ENCODE data around the gene REP15.

REP15 gene

GRCh38 chr12:27703720-27704452 lies 7.6 kb downstream of the REP15 start:
- Histone ChIP-seq H3K9ac (ENCODE audit: low read length) (no peak overlapping the region), H3K9me2 (replicated peaks; ENCODE audit: insufficient read depth, low read length) (no peaks in the 10 kb centered on the region), H3K4me1 (ENCODE audit: low read length) (no peaks in the 10 kb centered on the region), H3K27ac (ENCODE audit: low read length) (no peak overlapping the region), H3K79me2 (ENCODE audit: low read length) (no peaks in the 10 kb centered on the region), H3K27me3 (replicated peaks; ENCODE audit: insufficient read depth, low read length) (no peaks in the 10 kb centered on the region), H4K20me1 (ENCODE audit: insufficient read depth, low read length) (no peaks in the 10 kb centered on the region), H3K4me2 (ENCODE audit: low read depth, low read length) (no peak overlapping the region), H3K9me3 (replicated peaks; ENCODE audit: insufficient read depth, low read length) (no peaks in the 10 kb centered on the region), H3K36me3 (replicated peaks; ENCODE audit: insufficient read depth, low read length) (no peaks in the 10 kb centered on the region), H3K4me3 (ENCODE audit: low read length) (no peak overlapping the region), H3F3A (ENCODE audit: insufficient read depth, low read length) (no peaks in the 10 kb centered on the region), H2AFZ (ENCODE audit: low read length) (no peak overlapping the region)
- TF ChIP-seq EZH2phosphoT487 (IDR thresholded peaks at IDR 0.05; ENCODE audit: low read length) (no peak), CTCF (IDR thresholded peaks at IDR 0.05; ENCODE audit: low read length) (peak; percentile 91)
- peak; percentile 85 for DNase-seq

GRCh38 chr12:27705263-27705662 lies 9.0 kb downstream of the REP15 start:
- no peaks in the 10 kb centered on the region for H3K9me2 ChIP-seq (replicated peaks; ENCODE audit: insufficient read depth, low read length)
- no peaks in the 10 kb centered on the region for H3K4me1 ChIP-seq (ENCODE audit: low read length)
- no peak overlapping the region for H2AFZ ChIP-seq (ENCODE audit: low read length)
- H3F3A ChIP-seq (ENCODE audit: insufficient read depth, low read length), result no peaks in the 10 kb centered on the region
- no peaks in the 10 kb centered on the region for H3K27me3 ChIP-seq (replicated peaks; ENCODE audit: insufficient read depth, low read length)
- H3K36me3 ChIP-seq (replicated peaks; ENCODE audit: insufficient read depth, low read length), result no peaks in the 10 kb centered on the region
- DNase-seq, result no peak
- no peak overlapping the region for H3K9ac ChIP-seq (ENCODE audit: low read length)
- H3K27ac ChIP-seq (ENCODE audit: low read length), result no peak overlapping the region
- H3K4me2 ChIP-seq (ENCODE audit: low read depth, low read length), result no peak overlapping the region
- no peaks in the 10 kb centered on the region for H3K79me2 ChIP-seq (ENCODE audit: low read length)
- no peak overlapping the region for H3K4me3 ChIP-seq (ENCODE audit: low read length)
- no peaks in the 10 kb centered on the region for H4K20me1 ChIP-seq (ENCODE audit: insufficient read depth, low read length)
- H3K9me3 ChIP-seq (replicated peaks; ENCODE audit: insufficient read depth, low read length), result no peaks in the 10 kb centered on the region
- no peak for TF ChIP-seq CTCF (IDR thresholded peaks at IDR 0.05; ENCODE audit: low read length)
- TF ChIP-seq EZH2 (optimal IDR thresholded peaks at IDR 0.05; ENCODE audit: low read depth, low read length), result no peak
- no peak for TF ChIP-seq EZH2phosphoT487 (IDR thresholded peaks at IDR 0.05; ENCODE audit: low read length)

- Histone ChIP-seq H3K27me3 (replicated peaks; ENCODE audit: insufficient read depth, low read length) (no peaks in the 10 kb centered on the region), H3K4me1 (ENCODE audit: low read length) (peaks cover 4% of the 10 kb centered on the region), H3F3A (ENCODE audit: insufficient read depth, low read length) (no peaks in the 10 kb centered on the region), H3K79me2 (ENCODE audit: low read length) (peaks cover 17% of the 10 kb centered on the region), H3K4me3 (ENCODE audit: low read length) (no peak overlapping the region), H3K9me2 (replicated peaks; ENCODE audit: insufficient read depth, low read length) (no peaks in the 10 kb centered on the region), H3K9ac (ENCODE audit: low read length) (no peak overlapping the region), H3K27ac (ENCODE audit: low read length) (no peak overlapping the region), H4K20me1 (ENCODE audit: insufficient read depth, low read length) (no peaks in the 10 kb centered on the region), H3K4me2 (ENCODE audit: low read depth, low read length) (no peak overlapping the region), H3K36me3 (replicated peaks; ENCODE audit: insufficient read depth, low read length) (no peaks in the 10 kb centered on the region), H2AFZ (ENCODE audit: low read length) (no peak overlapping the region), H3K9me3 (replicated peaks; ENCODE audit: insufficient read depth, low read length) (no peaks in the 10 kb centered on the region)
- DNase-seq, result no peak
- TF ChIP-seq CTCF (IDR thresholded peaks at IDR 0.05; ENCODE audit: low read length) (no peak), EZH2 (optimal IDR thresholded peaks at IDR 0.05; ENCODE audit: low read depth, low read length) (no peak), EZH2phosphoT487 (IDR thresholded peaks at IDR 0.05; ENCODE audit: low read length) (no peak)
Observed at GRCh38 chr12:27707216-27707615, 11.0 kb downstream of the REP15 start.

All from MM.1S (cell line).